ENCODE results near the gene SHKBP1. TPM values are rescaled to one million over a fixed set of nuclear protein-coding genes. Genes with fewer than 3 reads are reported as not detected.

SHKBP1 gene
- total RNA-seq, 1 donor, result 16.3 TPM

GRCh38 chr19:40529093-40529954, 47.3 kb upstream of the SHKBP1 start:
- H3K36me3 ChIP-seq (ENCODE audit: insufficient read depth, low read length), result no peaks in the 10 kb centered on the region
- H3K4me3 ChIP-seq (ENCODE audit: insufficient read depth, low read length), result peak overlapping the region; percentile 73
- H3K4me1 ChIP-seq (ENCODE audit: insufficient read depth, low read length), result peaks cover 6% of the 10 kb centered on the region
- peak overlapping the region; percentile 92 for H3K4me2 ChIP-seq (ENCODE audit: insufficient read depth, low read length)
- peak; percentile 83 for TF ChIP-seq CTCF (IDR thresholded peaks at IDR 0.05; ENCODE audit: extremely low read depth, low read depth, low read length)
- DNase-seq (ENCODE audit: insufficient read length, low spot score, missing footprints), result peak; percentile 100
- H2AFZ ChIP-seq (ENCODE audit: low read length), result peak overlapping the region; percentile 90
- no peaks in the 10 kb centered on the region for H4K20me1 ChIP-seq (ENCODE audit: insufficient read depth, low read length)
- no peaks in the 10 kb centered on the region for H3K9me3 ChIP-seq (ENCODE audit: low read depth, low read length)
- H3K27ac ChIP-seq (ENCODE audit: low read depth, low read length), result no peak overlapping the region
- H3K79me2 ChIP-seq (ENCODE audit: insufficient read depth, low read length), result no peaks in the 10 kb centered on the region
- peaks cover 15% of the 10 kb centered on the region for H3K27me3 ChIP-seq (ENCODE audit: insufficient read depth, low read length)

GRCh38 chr19:40530091-40530901, 46.4 kb upstream of the SHKBP1 start:
- DNase-seq (ENCODE audit: insufficient read length, low spot score, missing footprints), result peak; percentile 91

GRCh38 chr19:40533508-40533907, 43.2 kb upstream of the SHKBP1 start:
- no peak overlapping the region for H3K4me2 ChIP-seq (ENCODE audit: insufficient read depth, low read length)

More at GRCh38 chr19:40530091-40530901, 46.4 kb upstream of the SHKBP1 start:
- peaks cover 15% of the 10 kb centered on the region for H3K27me3 ChIP-seq (ENCODE audit: insufficient read depth, low read length)
- H3K9me3 ChIP-seq (ENCODE audit: low read depth, low read length), result no peaks in the 10 kb centered on the region
- H3K4me1 ChIP-seq (ENCODE audit: insufficient read depth, low read length), result peaks cover 6% of the 10 kb centered on the region
- H3K4me3 ChIP-seq (ENCODE audit: insufficient read depth, low read length), result no peak overlapping the region
- no peak overlapping the region for H3K27ac ChIP-seq (ENCODE audit: low read depth, low read length)
- H4K20me1 ChIP-seq (ENCODE audit: insufficient read depth, low read length), result no peaks in the 10 kb centered on the region
- H3K4me2 ChIP-seq (ENCODE audit: insufficient read depth, low read length), result no peak overlapping the region
- H3K79me2 ChIP-seq (ENCODE audit: insufficient read depth, low read length), result no peaks in the 10 kb centered on the region
- TF ChIP-seq CTCF (IDR thresholded peaks at IDR 0.05; ENCODE audit: extremely low read depth, low read depth, low read length), result no peak
- no peak overlapping the region for H2AFZ ChIP-seq (ENCODE audit: low read length)
- H3K36me3 ChIP-seq (ENCODE audit: insufficient read depth, low read length), result no peaks in the 10 kb centered on the region

More at GRCh38 chr19:40533508-40533907, 43.2 kb upstream of the SHKBP1 start:
- no peak overlapping the region for H2AFZ ChIP-seq (ENCODE audit: low read length)
- peak; percentile 38 for TF ChIP-seq CTCF (IDR thresholded peaks at IDR 0.05; ENCODE audit: extremely low read depth, low read depth, low read length)
- no peaks in the 10 kb centered on the region for H3K36me3 ChIP-seq (ENCODE audit: insufficient read depth, low read length)
- DNase-seq (ENCODE audit: insufficient read length, low spot score, missing footprints), result peak; percentile 87
- H3K27ac ChIP-seq (ENCODE audit: low read depth, low read length), result no peak overlapping the region
- no peaks in the 10 kb centered on the region for H3K79me2 ChIP-seq (ENCODE audit: insufficient read depth, low read length)
- peaks cover 6% of the 10 kb centered on the region for H3K4me1 ChIP-seq (ENCODE audit: insufficient read depth, low read length)
- H3K9me3 ChIP-seq (ENCODE audit: low read depth, low read length), result no peaks in the 10 kb centered on the region
- H3K27me3 ChIP-seq (ENCODE audit: insufficient read depth, low read length), result peaks cover 15% of the 10 kb centered on the region
- H3K4me3 ChIP-seq (ENCODE audit: insufficient read depth, low read length), result no peak overlapping the region
- H4K20me1 ChIP-seq (ENCODE audit: insufficient read depth, low read length), result no peaks in the 10 kb centered on the region
